HFFc6 (cell line): ENCODE measurements around the gene ZNF322. TPM values are rescaled to one million over a fixed set of nuclear protein-coding genes. Genes with fewer than 3 reads are reported as not detected.

Experiments
- DNase-seq: peaks from one replicate; pipeline ENCODE4 v3.0.0-alpha.2; 2018
- H3K27ac Mint-ChIP-seq: 2 replicates; pipeline ENCODE4 v1.8.0; 2020; ENCODE audit warnings: mild to moderate bottlenecking, mixed read lengths
- H3K27me3 Mint-ChIP-seq: 2 replicates; pipeline ENCODE4 v1.8.0; 2021; ENCODE audit warnings: mild to moderate bottlenecking, moderate library complexity, mixed read lengths; ENCODE audit not compliant: insufficient read depth
- H3K36me3 Mint-ChIP-seq: 2 replicates; pipeline ENCODE4 v1.8.0; 2021; ENCODE audit warnings: low read depth, mixed read lengths
- H3K4me1 Mint-ChIP-seq: 2 replicates; pipeline ENCODE4 v1.8.0; 2020; ENCODE audit warnings: low read depth, mixed read lengths
- H3K4me3 Mint-ChIP-seq: 2 replicates; pipeline ENCODE4 v1.8.0; 2020; ENCODE audit warnings: mild to moderate bottlenecking, moderate library complexity, mixed read lengths
- H3K9me3 Mint-ChIP-seq: 2 replicates; pipeline ENCODE4 v1.8.0; 2020; ENCODE audit warnings: mild to moderate bottlenecking, mixed read lengths
- CTCF ChIP-seq: fragments of 200-600 bp; sonication (generic); IDR thresholded peaks from 2 replicates; pipeline ENCODE4 v1.5.0; 2021; ENCODE audit warnings: antibody characterized with exemption, mild to moderate bottlenecking
- total RNA-seq, 6 experiments: library from RNA; stranded (reverse); fragmentation: NEBNext Ultra II Directional; extraction: Animal tissue kit (Norgen Biotek cat#: 25700); gene quantifications; 2 replicates in 1 of 6; 3 replicates in 5 of 6; pipeline ENCODE4 v1.2.3, GENCODE V29; 2021

ZNF322 gene
- total RNA-seq, 6 experiments from 2014 or later = 15.1 to 17.7 (median 16.3) TPM

- DNase-seq = no peak
- Mint-ChIP-seq H3K4me3 (no peak overlapping the region), H3K27ac (no peak overlapping the region)
Measured at GRCh38 chr6:26613689-26614683, 45.6 kb downstream of the ZNF322 start.

GRCh38 chr6:26613201-26613600 lies 46.3 kb downstream of the ZNF322 start:
- H3K36me3 Mint-ChIP-seq = no peaks in the 10 kb centered on the region
- no peak overlapping the region for H3K27ac Mint-ChIP-seq
- no peaks in the 10 kb centered on the region for H3K4me1 Mint-ChIP-seq
- DNase-seq = no peak
- H3K27me3 Mint-ChIP-seq = peaks cover 29% of the 10 kb centered on the region
- no peak overlapping the region for H3K4me3 Mint-ChIP-seq
- no peak for TF ChIP-seq CTCF
- H3K9me3 Mint-ChIP-seq = no peaks in the 10 kb centered on the region; the same call in 1 of the 2 replicates

More at GRCh38 chr6:26613689-26614683, 45.6 kb downstream of the ZNF322 start:
- H3K27me3 Mint-ChIP-seq = peaks cover 29% of the 10 kb centered on the region
- H3K4me1 Mint-ChIP-seq = no peaks in the 10 kb centered on the region
- TF ChIP-seq CTCF = no peak
- H3K9me3 Mint-ChIP-seq = no peaks in the 10 kb centered on the region; the same call in 1 of the 2 replicates
- H3K36me3 Mint-ChIP-seq = no peaks in the 10 kb centered on the region

GRCh38 chr6:26611599-26611998 lies 47.9 kb downstream of the ZNF322 start:
- H3K27ac Mint-ChIP-seq = no peak overlapping the region
- H3K4me1 Mint-ChIP-seq = peaks cover 7% of the 10 kb centered on the region; the same call in 1 of the 2 replicates
- H3K36me3 Mint-ChIP-seq = no peaks in the 10 kb centered on the region
- H3K27me3 Mint-ChIP-seq = peaks cover 29% of the 10 kb centered on the region
- DNase-seq = no peak
- TF ChIP-seq CTCF = no peak
- H3K4me3 Mint-ChIP-seq = no peak overlapping the region
- H3K9me3 Mint-ChIP-seq = no peaks in the 10 kb centered on the region; the same call in 1 of the 2 replicates

GRCh38 chr6:26609463-26609862 lies 50.1 kb downstream of the ZNF322 start:
- TF ChIP-seq CTCF = no peak
- H3K4me1 Mint-ChIP-seq = peaks cover 7% of the 10 kb centered on the region; the same call in 1 of the 2 replicates
- H3K9me3 Mint-ChIP-seq = no peaks in the 10 kb centered on the region; the same call in 1 of the 2 replicates
- H3K36me3 Mint-ChIP-seq = no peaks in the 10 kb centered on the region
- no peak overlapping the region for H3K27ac Mint-ChIP-seq
- no peak overlapping the region for H3K4me3 Mint-ChIP-seq
- DNase-seq = no peak
- H3K27me3 Mint-ChIP-seq = peaks cover 21% of the 10 kb centered on the region

GRCh38 chr6:26607434-26608230 lies 51.9 kb downstream of the ZNF322 start:
- Mint-ChIP-seq H3K4me1 (peaks cover 7% of the 10 kb centered on the region; the same call in 1 of the 2 replicates), H3K4me3 (peak overlapping the region; percentile 82), H3K36me3 (no peaks in the 10 kb centered on the region), H3K27me3 (peaks cover 6% of the 10 kb centered on the region), H3K27ac (no peak overlapping the region), H3K9me3 (no peaks in the 10 kb centered on the region)
- DNase-seq = peak; percentile 60
- TF ChIP-seq CTCF = peak; percentile 83
